MV-4-11 (cell line): ENCODE results near the gene SLC9A8.
A peak's percentile ranks its signal among the peaks of the same experiment; 100 is the strongest.

Experiments
- DNase-seq: peaks from one replicate; lab custom pipeline; 2025; lab: John Stamatoyannopoulos, UW

Gene SLC9A8

GRCh38 chr20:49814057-49814694, 1.5 kb downstream of the SLC9A8 start:
- DNase-seq, result peak; percentile 20

GRCh38 chr20:49818816-49819215, 6.2 kb downstream of the SLC9A8 start:
- no peak for DNase-seq

GRCh38 chr20:49819702-49820101, 7.1 kb downstream of the SLC9A8 start:
- no peak for DNase-seq

- no peak for DNase-seq
Measured at GRCh38 chr20:49821381-49821780, 8.8 kb downstream of the SLC9A8 start.

- DNase-seq, result peak; percentile 26
Measured at GRCh38 chr20:49821870-49822331, 9.3 kb downstream of the SLC9A8 start.

- DNase-seq, result no peak
Measured at GRCh38 chr20:49823152-49823847, 10.7 kb downstream of the SLC9A8 start.

- DNase-seq, result no peak
Measured at GRCh38 chr20:49824206-49824605, 11.6 kb downstream of the SLC9A8 start.

GRCh38 chr20:49825521-49826033, 12.9 kb downstream of the SLC9A8 start:
- no peak for DNase-seq

- no peak for DNase-seq
Measured at GRCh38 chr20:49831022-49831769, 18.6 kb downstream of the SLC9A8 start.

- no peak for DNase-seq
Measured at GRCh38 chr20:49831770-49832631, 19.4 kb downstream of the SLC9A8 start.

GRCh38 chr20:49832632-49833327, 20.2 kb downstream of the SLC9A8 start:
- peak; percentile 12 for DNase-seq

GRCh38 chr20:49833483-49833882, 20.9 kb downstream of the SLC9A8 start:
- DNase-seq, result no peak

- no peak for DNase-seq
Measured at GRCh38 chr20:49835031-49835430, 22.4 kb downstream of the SLC9A8 start.

- DNase-seq, result no peak
Measured at GRCh38 chr20:49838546-49838945, 25.9 kb downstream of the SLC9A8 start.

- DNase-seq, result no peak
Measured at GRCh38 chr20:49843139-49843538, 30.5 kb downstream of the SLC9A8 start.

- DNase-seq, result no peak
Measured at GRCh38 chr20:49843770-49844380, 31.2 kb downstream of the SLC9A8 start.

GRCh38 chr20:49845060-49845459, 32.4 kb downstream of the SLC9A8 start:
- peak; percentile 27 for DNase-seq

GRCh38 chr20:49846206-49846807, 33.7 kb downstream of the SLC9A8 start:
- peak; percentile 62 for DNase-seq

- no peak for DNase-seq
Measured at GRCh38 chr20:49850463-49851230, 38.0 kb downstream of the SLC9A8 start.
